Measurements from ENCODE around the gene SIRT3. TPM values are rescaled to one million over a fixed set of nuclear protein-coding genes. Genes with fewer than 3 reads are reported as not detected.
"Not testable (repeated sequence)": the region's sequence is repeated elsewhere in the genome, so short reads cannot be mapped to it uniquely, and the experiment has no call there.

SIRT3 gene
- total RNA-seq, 1 donor from 2014 or later: 22.4 TPM

GRCh38 chr11:244376-244775, 8.2 kb upstream of the SIRT3 start:
- Histone ChIP-seq H4K20me1 (ENCODE audit: low read depth) (no peaks in the 10 kb centered on the region), H2AFZ (replicated peaks) (no peak overlapping the region), H3K27me3 (no peaks in the 10 kb centered on the region), H3K4me1 (no peaks in the 10 kb centered on the region), H3K9me3 (ENCODE audit: low read depth) (no peaks in the 10 kb centered on the region), H3K9ac (no peak overlapping the region), H3K4me3 (no peak overlapping the region), H3F3A (ENCODE audit: low read depth) (no peaks in the 10 kb centered on the region), H3K4me2 (no peak overlapping the region), H3K36me3 (peaks cover 7% of the 10 kb centered on the region), H3K27ac (no peak overlapping the region), H3K79me2 (ENCODE audit: low read depth) (peaks cover 9% of the 10 kb centered on the region)
- Mint-ChIP-seq H3K4me1 (no peaks in the 10 kb centered on the region), H3K36me3 (peaks cover 31% of the 10 kb centered on the region), H3K9me3 (no peaks in the 10 kb centered on the region), H3K27me3 (ENCODE audit: insufficient read depth, low read depth) (peaks cover 2% of the 10 kb centered on the region), H3K4me3 (no peak overlapping the region), H3K27ac (no peak overlapping the region)
- TF ChIP-seq, protein P1, sequence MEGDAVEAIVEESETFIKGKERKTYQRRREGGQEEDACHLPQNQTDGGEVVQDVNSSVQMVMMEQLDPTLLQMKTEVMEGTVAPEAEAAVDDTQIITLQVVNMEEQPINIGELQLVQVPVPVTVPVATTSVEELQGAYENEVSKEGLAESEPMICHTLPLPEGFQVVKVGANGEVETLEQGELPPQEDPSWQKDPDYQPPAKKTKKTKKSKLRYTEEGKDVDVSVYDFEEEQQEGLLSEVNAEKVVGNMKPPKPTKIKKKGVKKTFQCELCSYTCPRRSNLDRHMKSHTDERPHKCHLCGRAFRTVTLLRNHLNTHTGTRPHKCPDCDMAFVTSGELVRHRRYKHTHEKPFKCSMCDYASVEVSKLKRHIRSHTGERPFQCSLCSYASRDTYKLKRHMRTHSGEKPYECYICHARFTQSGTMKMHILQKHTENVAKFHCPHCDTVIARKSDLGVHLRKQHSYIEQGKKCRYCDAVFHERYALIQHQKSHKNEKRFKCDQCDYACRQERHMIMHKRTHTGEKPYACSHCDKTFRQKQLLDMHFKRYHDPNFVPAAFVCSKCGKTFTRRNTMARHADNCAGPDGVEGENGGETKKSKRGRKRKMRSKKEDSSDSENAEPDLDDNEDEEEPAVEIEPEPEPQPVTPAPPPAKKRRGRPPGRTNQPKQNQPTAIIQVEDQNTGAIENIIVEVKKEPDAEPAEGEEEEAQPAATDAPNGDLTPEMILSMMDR (IDR thresholded peaks at IDR 0.05): no peak
- TF ChIP-seq EZH2phosphoT487 (IDR thresholded peaks at IDR 0.05) (no peak), EZH2 (IDR thresholded peaks at IDR 0.05) (no peak)
- DNase-seq (ENCODE audit: low spot score): no peak

GRCh38 chr11:241634-242033, 5.5 kb upstream of the SIRT3 start:
- TF ChIP-seq, protein P1 (IDR thresholded peaks at IDR 0.05): no peak
- TF ChIP-seq EZH2phosphoT487 (IDR thresholded peaks at IDR 0.05) (no peak), EZH2 (IDR thresholded peaks at IDR 0.05) (no peak)
- Mint-ChIP-seq H3K27ac (no peak overlapping the region), H3K36me3 (peaks cover 17% of the 10 kb centered on the region), H3K4me3 (no peak overlapping the region), H3K9me3 (no peaks in the 10 kb centered on the region), H3K27me3 (ENCODE audit: insufficient read depth, low read depth) (no peaks in the 10 kb centered on the region), H3K4me1 (peaks cover 13% of the 10 kb centered on the region)
- no peak overlapping the region for H3K4me3 ChIP-seq
- H3K36me3 ChIP-seq: peaks cover 7% of the 10 kb centered on the region
- H3K27ac ChIP-seq: no peak overlapping the region
- peaks cover under 1% of the 10 kb centered on the region for H3F3A ChIP-seq (ENCODE audit: low read depth)
- no peak for DNase-seq (ENCODE audit: low spot score)
- no peaks in the 10 kb centered on the region for H3K27me3 ChIP-seq
- no peak overlapping the region for H3K9ac ChIP-seq
- H2AFZ ChIP-seq (replicated peaks): no peak overlapping the region
- H3K79me2 ChIP-seq (ENCODE audit: low read depth): peaks cover 34% of the 10 kb centered on the region
- no peak overlapping the region for H3K4me2 ChIP-seq
- H4K20me1 ChIP-seq (ENCODE audit: low read depth): peaks cover 11% of the 10 kb centered on the region
- no peaks in the 10 kb centered on the region for H3K9me3 ChIP-seq (ENCODE audit: low read depth)
- H3K4me1 ChIP-seq: peaks cover 7% of the 10 kb centered on the region

DNA sequence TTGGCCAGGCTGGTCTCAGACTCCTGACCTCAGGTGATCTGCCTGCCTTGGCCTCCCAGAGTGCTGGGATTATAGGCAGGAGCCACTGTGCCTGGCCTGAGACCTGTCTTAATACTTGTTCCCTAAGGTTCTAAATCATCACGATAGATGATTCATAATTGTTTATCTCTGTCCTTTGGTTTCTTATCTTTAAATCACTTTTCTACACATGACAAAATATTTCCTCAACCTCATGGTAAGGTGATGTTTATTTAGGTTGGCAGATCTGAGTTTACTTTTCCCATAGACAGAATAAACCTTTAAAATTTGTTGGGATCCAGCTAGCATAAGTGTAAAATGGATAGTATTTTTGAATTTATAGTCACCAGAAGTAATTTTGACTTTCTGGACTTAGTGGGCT, 4.2 kb upstream of the SIRT3 start:
- no peaks in the 10 kb centered on the region for H3K27me3 Mint-ChIP-seq (ENCODE audit: insufficient read depth, low read depth)
- no peak overlapping the region for H3K4me2 ChIP-seq
- no peak overlapping the region for H3K27ac Mint-ChIP-seq
- peaks cover 11% of the 10 kb centered on the region for H3F3A ChIP-seq (ENCODE audit: low read depth)
- H3K4me1 Mint-ChIP-seq: peaks cover 18% of the 10 kb centered on the region
- H3K79me2 ChIP-seq (ENCODE audit: low read depth): peaks cover 39% of the 10 kb centered on the region
- no peak for TF ChIP-seq EZH2 (IDR thresholded peaks at IDR 0.05)
- no peaks in the 10 kb centered on the region for H3K9me3 Mint-ChIP-seq
- no peaks in the 10 kb centered on the region for H3K9me3 ChIP-seq (ENCODE audit: low read depth)
- DNase-seq (ENCODE audit: low spot score): no peak
- H3K4me1 ChIP-seq: peaks cover 9% of the 10 kb centered on the region
- no peak overlapping the region for H3K4me3 ChIP-seq
- H4K20me1 ChIP-seq (ENCODE audit: low read depth): peaks cover 11% of the 10 kb centered on the region
- H3K27me3 ChIP-seq: no peaks in the 10 kb centered on the region
- H2AFZ ChIP-seq (replicated peaks): no peak overlapping the region
- peaks cover 7% of the 10 kb centered on the region for H3K36me3 ChIP-seq
- no peak overlapping the region for H3K4me3 Mint-ChIP-seq
- H3K9ac ChIP-seq: no peak overlapping the region
- H3K27ac ChIP-seq: no peak overlapping the region
- H3K36me3 Mint-ChIP-seq: peaks cover 15% of the 10 kb centered on the region

- peak overlapping the region; percentile 97 for H3K4me3 Mint-ChIP-seq
- Histone ChIP-seq H3F3A (ENCODE audit: low read depth) (peaks cover 12% of the 10 kb centered on the region), H4K20me1 (ENCODE audit: low read depth) (peaks cover 11% of the 10 kb centered on the region), H3K4me1 (peaks cover 12% of the 10 kb centered on the region), H3K79me2 (ENCODE audit: low read depth) (peaks cover 46% of the 10 kb centered on the region), H3K4me2 (peak overlapping the region; percentile 98)
- H3K9ac ChIP-seq; DNase-seq (ENCODE audit: low spot score); H3K4me3 ChIP-seq; H3K27ac Mint-ChIP-seq; H3K9me3 Mint-ChIP-seq; H3K27ac ChIP-seq; H3K9me3 ChIP-seq (ENCODE audit: low read depth); H3K27me3 Mint-ChIP-seq (ENCODE audit: insufficient read depth, low read depth); H2AFZ ChIP-seq (replicated peaks); H3K36me3 ChIP-seq; H3K27me3 ChIP-seq: not testable (repeated sequence)
- H3K36me3 Mint-ChIP-seq: peaks cover 13% of the 10 kb centered on the region
- peaks cover 23% of the 10 kb centered on the region for H3K4me1 Mint-ChIP-seq
These were observed 2.2 kb upstream of the SIRT3 start for GRCh38 chr11:238346-238745.

Data from neural progenitor cell (in vitro differentiated cells).